IMR-90 (cell line): ENCODE measurements around the gene FAR2. TPM values are rescaled to one million over a fixed set of nuclear protein-coding genes. Genes with fewer than 3 reads are reported as not detected.

Source experiments
- ATAC-seq: fragments of 200-7000 bp; cut with Tn5 transposase; 2 replicates; pipeline ENCODE4 v1.9.1; 2020; ENCODE audit warnings: low read depth, mild to moderate bottlenecking, moderate library complexity
- BruUV-seq: library from RNA; stranded (reverse); fragments of 400-500 nt; replicated peaks from 2 replicates; lab custom pipeline; 2021; lab: Mats Ljungman, UMichigan
- CTCF ChIA-PET: fragments of 300-600 bp; formaldehyde crosslinking; extraction: SDS; loops from one replicate; lab custom pipeline; 2021; ENCODE audit warnings: antibody characterized with exemption; lab: Yijun Ruan, JAX
- POLR2A ChIA-PET: fragments of 300-600 bp; sonication (Branson Sonifier 250); formaldehyde crosslinking; loops from one replicate; lab custom pipeline; 2022; ENCODE audit warnings: antibody characterized with exemption; ENCODE audit not compliant: unreplicated experiment; lab: Charles Lee
- DNase-seq: peaks from one replicate; pipeline ENCODE4 v3.0.0; 2013
- H2AFZ ChIP-seq: replicated peaks from 2 replicates; pipeline ENCODE3; 2013; ENCODE audit warnings: low read length, mild to moderate bottlenecking; ENCODE audit not compliant: poor library complexity
- H2AK5ac ChIP-seq: 2 replicates; pipeline ENCODE4 v1.6.1; 2013; ENCODE audit warnings: low read depth, low read length, inconsistent platforms
- H2AK9ac ChIP-seq: replicated peaks from 2 replicates; pipeline ENCODE3; 2013; ENCODE audit warnings: mild to moderate bottlenecking, low read depth, low read length, moderate library complexity; ENCODE audit not compliant: poor library complexity
- H2BK120ac ChIP-seq: 2 replicates; pipeline ENCODE4 v1.6.1; 2013; ENCODE audit warnings: low read depth, low read length, inconsistent platforms
- H2BK15ac ChIP-seq: 3 replicates; pipeline ENCODE4 v1.6.1; 2013; ENCODE audit warnings: low read depth, low read length, inconsistent platforms
- H2BK20ac ChIP-seq: 2 replicates; pipeline ENCODE4 v1.6.1; 2013; ENCODE audit warnings: low read depth, mild to moderate bottlenecking, inconsistent platforms, low read length, moderate library complexity
- H2BK5ac ChIP-seq: 2 replicates; pipeline ENCODE4 v1.6.1; 2013; ENCODE audit warnings: mild to moderate bottlenecking, low read depth, low read length, inconsistent platforms; ENCODE audit not compliant: poor library complexity, severe bottlenecking
- H3K14ac ChIP-seq: replicated peaks from 2 replicates; pipeline ENCODE4 v1.6.1; 2013; ENCODE audit warnings: low read depth, low read length, inconsistent platforms
- H3K18ac ChIP-seq: 2 replicates; pipeline ENCODE4 v1.6.1; 2013; ENCODE audit warnings: low read depth, low read length, control low read depth
- H3K23ac ChIP-seq: 2 replicates; pipeline ENCODE4 v1.6.1; 2013; ENCODE audit warnings: low read depth, low read length, inconsistent platforms
- H3K27ac ChIP-seq: 2 replicates; pipeline ENCODE4 v1.5.1; 2013; ENCODE audit warnings: mild to moderate bottlenecking, control low read depth, low read length; ENCODE audit not compliant: insufficient read depth
- H3K27me3 ChIP-seq: 2 replicates; pipeline ENCODE4 v1.6.1; 2013; ENCODE audit warnings: low read length; ENCODE audit not compliant: control insufficient read depth, insufficient read depth
- H3K36me3 ChIP-seq: 2 replicates; pipeline ENCODE4 v1.6.1; 2013; ENCODE audit warnings: low read length, mixed read lengths; ENCODE audit not compliant: control insufficient read depth, insufficient read depth
- H3K4ac ChIP-seq: 2 replicates; pipeline ENCODE4 v1.6.1; 2013; ENCODE audit warnings: low read depth, low read length, inconsistent platforms
- H3K4me1 ChIP-seq: 2 replicates; pipeline ENCODE4 v1.6.1; 2013; ENCODE audit warnings: low read length, mixed read lengths; ENCODE audit not compliant: control insufficient read depth, insufficient read depth
- H3K4me2 ChIP-seq: 2 replicates; pipeline ENCODE4 v1.6.1; 2013; ENCODE audit warnings: low read depth, mild to moderate bottlenecking, control low read depth, low read length, moderate library complexity
- H3K4me3 ChIP-seq: 2 replicates; pipeline ENCODE4 v1.5.1; 2013; ENCODE audit warnings: low read depth, mild to moderate bottlenecking, control low read depth, low read length, moderate library complexity; ENCODE audit not compliant: insufficient read depth
- H3K56ac ChIP-seq: 2 replicates; pipeline ENCODE4 v1.6.1; 2013; ENCODE audit warnings: low read length, inconsistent platforms; ENCODE audit not compliant: insufficient read depth; ENCODE audit errors: extremely low read depth
- H3K79me1 ChIP-seq, 2 experiments: 2 replicates each; pipeline ENCODE4 v1.6.1; 2013; ENCODE audit warnings: low read length in 2 of 2, inconsistent platforms in 1 of 2, low read depth in 1 of 2
- H3K9ac ChIP-seq: 2 replicates; pipeline ENCODE4 v1.6.1; 2013; ENCODE audit warnings: low read depth, low read length, control low read depth
- H3K9me1 ChIP-seq: 2 replicates; pipeline ENCODE4 v1.6.1; 2013; ENCODE audit warnings: low read length, inconsistent platforms; ENCODE audit not compliant: insufficient read depth
- H3K9me3 ChIP-seq: 2 replicates; pipeline ENCODE4 v1.6.1; 2013; ENCODE audit warnings: low read length; ENCODE audit not compliant: control insufficient read depth, insufficient read depth
- H4K20me1 ChIP-seq: 2 replicates; pipeline ENCODE4 v1.6.1; 2013; ENCODE audit warnings: low read length, inconsistent platforms; ENCODE audit not compliant: insufficient read depth
- H4K5ac ChIP-seq: 2 replicates; pipeline ENCODE4 v1.6.1; 2013; ENCODE audit warnings: mild to moderate bottlenecking, low read depth, low read length, control low read depth
- H4K8ac ChIP-seq, 2 experiments: 2 replicates each; pipeline ENCODE4 v1.6.1; 2013; ENCODE audit warnings: low read depth in 2 of 2, low read length in 2 of 2, control low read depth in 1 of 2, inconsistent platforms in 1 of 2
- H4K91ac ChIP-seq: 2 replicates; pipeline ENCODE4 v1.6.1; 2013; ENCODE audit warnings: low read depth, low read length, inconsistent platforms; ENCODE audit not compliant: insufficient read depth
- CEBPB ChIP-seq: IDR thresholded peaks from 2 replicates; pipeline ENCODE4 v1.6.1; 2012; ENCODE audit warnings: low read depth, low read length, improper control_type of control experiment
- CHD1 ChIP-seq: IDR thresholded peaks from 2 replicates; pipeline ENCODE4 v1.6.1; 2012; ENCODE audit warnings: low read depth, low read length, improper control_type of control experiment
- CTCF ChIP-seq: conservative IDR thresholded peaks from 2 replicates; pipeline ENCODE4 v1.5.1; 2012; ENCODE audit warnings: mild to moderate bottlenecking, low read depth, low read length, improper control_type of control experiment
- FOS ChIP-seq: fragments of 150-350 bp; IDR thresholded peaks from 2 replicates; pipeline ENCODE4 v1.6.1; 2016; ENCODE audit warnings: low read depth, low read length
- MAFK ChIP-seq: IDR thresholded peaks from 2 replicates; pipeline ENCODE4 v1.6.1; 2012; ENCODE audit warnings: low read depth, low read length, improper control_type of control experiment
- MAZ ChIP-seq: IDR thresholded peaks from 2 replicates; pipeline ENCODE4 v1.6.1; 2012; ENCODE audit warnings: low read depth, mild to moderate bottlenecking, low read length, improper control_type of control experiment, moderate library complexity, borderline replicate concordance
- MXI1 ChIP-seq: IDR thresholded peaks from 2 replicates; pipeline ENCODE4 v1.6.1; 2012; ENCODE audit warnings: low read depth, mild to moderate bottlenecking, low read length, moderate library complexity, borderline replicate concordance
- NFE2L2 ChIP-seq: fragments of 150-350 bp; IDR thresholded peaks from 2 replicates; pipeline ENCODE4 v1.6.1; 2016; ENCODE audit warnings: low read depth, mild to moderate bottlenecking, low read length
- POLR2A ChIP-seq: IDR thresholded peaks from 2 replicates; pipeline ENCODE4 v1.6.1; 2012; ENCODE audit warnings: mild to moderate bottlenecking, low read depth, low read length
- RAD21 ChIP-seq: IDR thresholded peaks from 2 replicates; pipeline ENCODE4 v1.6.1; 2012; ENCODE audit warnings: low read length, improper control_type of control experiment
- RCOR1 ChIP-seq: IDR thresholded peaks from 2 replicates; pipeline ENCODE4 v1.6.1; 2012; ENCODE audit warnings: mild to moderate bottlenecking, low read length, improper control_type of control experiment; ENCODE audit not compliant: insufficient replicate concordance
- RFX5 ChIP-seq: IDR thresholded peaks from 2 replicates; pipeline ENCODE4 v1.8.0; 2012; ENCODE audit warnings: low read depth, mild to moderate bottlenecking, low read length, moderate library complexity
- SMC3 ChIP-seq: fragments of 150-350 bp; IDR thresholded peaks from 2 replicates; pipeline ENCODE4 v1.6.1; 2016; ENCODE audit warnings: low read depth, mild to moderate bottlenecking, antibody characterized with exemption, low read length, moderate library complexity
- WGBS, 2 experiments: methylation state at CpG; one replicate each; pipeline versions ENCODE4 v1.1.5 to v1.1.7; 2013; ENCODE audit warnings: missing lambda C conversion rate in 2 of 2; ENCODE audit not compliant: insufficient read length in 1 of 2; ENCODE audit errors: extremely low coverage in 2 of 2; 5-methylcytosine and 5-hydroxymethylcytosine counted together
- dilution Hi-C: fragments of 300-500 bp; cut with HindIII; formaldehyde crosslinking; loops from one replicate; pipeline ENCODE4 v1.14.3; 2018; ENCODE audit warnings: low sequenced_read_pairs; ENCODE audit not compliant: unreplicated experiment
- in situ Hi-C: fragments of 300-500 bp; cut with MboI; formaldehyde crosslinking; loops from 3 replicates; pipeline ENCODE4 v1.14.3; 2019; ENCODE audit warnings: low sequenced_read_pairs, inconsistent platforms, mixed read lengths
- intact Hi-C: fragments of 100-400 bp; cut with micrococcal nuclease; formaldehyde crosslinking; loops from 2 replicates; pipeline ENCODE4 v1.10.0; 2022
- polyA plus RNA-seq, 3 experiments: library from polyadenylated mRNA; depleted of rRNA; stranded (reverse); fragments of >200 nt; gene quantifications; 2 replicates each; pipeline ENCODE4 v1.2.3, GENCODE V29; 2012; ENCODE audit warnings: low replicate concordance in 1 of 3
- total RNA-seq: library from RNA; depleted of rRNA; stranded (reverse); fragments of >200 nt; gene quantifications from 2 replicates; pipeline ENCODE4 v1.2.3, GENCODE V29; 2012
- TF ChIP-seq, protein P1 (sequence below): fragments of 150-350 bp; IDR thresholded peaks from 2 replicates; pipeline ENCODE4 v1.6.1; 2017; ENCODE audit warnings: mild to moderate bottlenecking, antibody characterized with exemption, low read length, low read depth
- TF ChIP-seq, protein P2 (sequence below): fragments of 150-350 bp; IDR thresholded peaks from 2 replicates; pipeline ENCODE4 v1.6.1; 2016; ENCODE audit warnings: low read depth, mild to moderate bottlenecking, low read length, moderate library complexity, borderline replicate concordance

The FAR2 gene
- total and polyA plus RNA-seq, 2 of the 4 experiments (the other 2 are of a cell fraction) = 1.1 to 2.0 TPM

- in situ Hi-C loops = no loop called here
Measured at GRCh38 chr12:29354954-29355353, 205.9 kb downstream of the FAR2 start.

More at GRCh38 chr12:29354954-29355353, 205.9 kb downstream of the FAR2 start:
- no peak for ATAC-seq
- Histone ChIP-seq H2BK5ac (no peak overlapping the region), H2AFZ (no peak overlapping the region), H3K36me3 (peaks cover 5% of the 10 kb centered on the region), H3K23ac (no peak overlapping the region), H4K20me1 (no peaks in the 10 kb centered on the region), H2BK120ac (no peak overlapping the region), H3K79me1 (no peaks in the 10 kb centered on the region), H4K91ac (no peak overlapping the region), H3K9ac (no peak overlapping the region), H3K56ac (no peak overlapping the region), H3K18ac (no peak overlapping the region), H4K8ac (no peak overlapping the region), H2BK15ac (no peak overlapping the region), H3K14ac (no peak overlapping the region), H2BK20ac (no peak overlapping the region), H3K27ac (no peak overlapping the region), H2AK5ac (no peak overlapping the region), H3K4me3 (no peak overlapping the region), H4K5ac (no peak overlapping the region), H3K27me3 (no peaks in the 10 kb centered on the region), H3K4me1 (no peaks in the 10 kb centered on the region), H2AK9ac (no peak overlapping the region), H3K9me1 (no peaks in the 10 kb centered on the region), H3K4ac (no peak overlapping the region), H3K9me3 (no peaks in the 10 kb centered on the region), H3K4me2 (no peak overlapping the region)
- ChIA-PET CTCF (interaction anchor here (0.6 kb wide), 1 partner anchor 12 kb away, joined by 4 read pairs; no protein-coding TSS in a partner anchor), POLR2A (no interaction called here)
- intact Hi-C loops (no loop called here), dilution Hi-C loops (no loop called here)
- WGBS, 2 experiments = no CpG with 5 or more reads among the region's 1 CpG
- DNase-seq = no peak
- TF ChIP-seq, protein P1, sequence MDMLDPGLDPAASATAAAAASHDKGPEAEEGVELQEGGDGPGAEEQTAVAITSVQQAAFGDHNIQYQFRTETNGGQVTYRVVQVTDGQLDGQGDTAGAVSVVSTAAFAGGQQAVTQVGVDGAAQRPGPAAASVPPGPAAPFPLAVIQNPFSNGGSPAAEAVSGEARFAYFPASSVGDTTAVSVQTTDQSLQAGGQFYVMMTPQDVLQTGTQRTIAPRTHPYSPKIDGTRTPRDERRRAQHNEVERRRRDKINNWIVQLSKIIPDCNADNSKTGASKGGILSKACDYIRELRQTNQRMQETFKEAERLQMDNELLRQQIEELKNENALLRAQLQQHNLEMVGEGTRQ = no peak
- no peak for TF ChIP-seq RAD21
- no peak for TF ChIP-seq MAZ
- TF ChIP-seq RCOR1 = no peak
- no peak for TF ChIP-seq CEBPB
- no peak for TF ChIP-seq NFE2L2
- TF ChIP-seq, protein P2, sequence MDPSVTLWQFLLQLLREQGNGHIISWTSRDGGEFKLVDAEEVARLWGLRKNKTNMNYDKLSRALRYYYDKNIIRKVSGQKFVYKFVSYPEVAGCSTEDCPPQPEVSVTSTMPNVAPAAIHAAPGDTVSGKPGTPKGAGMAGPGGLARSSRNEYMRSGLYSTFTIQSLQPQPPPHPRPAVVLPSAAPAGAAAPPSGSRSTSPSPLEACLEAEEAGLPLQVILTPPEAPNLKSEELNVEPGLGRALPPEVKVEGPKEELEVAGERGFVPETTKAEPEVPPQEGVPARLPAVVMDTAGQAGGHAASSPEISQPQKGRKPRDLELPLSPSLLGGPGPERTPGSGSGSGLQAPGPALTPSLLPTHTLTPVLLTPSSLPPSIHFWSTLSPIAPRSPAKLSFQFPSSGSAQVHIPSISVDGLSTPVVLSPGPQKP = no peak
- TF ChIP-seq CTCF = no peak
- no peak for TF ChIP-seq POLR2A
- no peak for TF ChIP-seq MAFK
- no peak for TF ChIP-seq FOS
- TF ChIP-seq MXI1 = no peak
- no peak for TF ChIP-seq RFX5
- no peak for TF ChIP-seq SMC3
- no peak for TF ChIP-seq CHD1
- BruUV-seq = no TSS peak
